ENCODE results near the gene ACD. TPM values are rescaled to one million over a fixed set of nuclear protein-coding genes. Genes with fewer than 3 reads are reported as not detected.
"Not testable (repeated sequence)": the region's sequence is repeated elsewhere in the genome, so short reads cannot be mapped to it uniquely, and the experiment has no call there.

ACD gene
- total and polyA plus RNA-seq, 3 donors from 2014 or later = 40.3 to 48.3 (median 44.7) TPM

DNA sequence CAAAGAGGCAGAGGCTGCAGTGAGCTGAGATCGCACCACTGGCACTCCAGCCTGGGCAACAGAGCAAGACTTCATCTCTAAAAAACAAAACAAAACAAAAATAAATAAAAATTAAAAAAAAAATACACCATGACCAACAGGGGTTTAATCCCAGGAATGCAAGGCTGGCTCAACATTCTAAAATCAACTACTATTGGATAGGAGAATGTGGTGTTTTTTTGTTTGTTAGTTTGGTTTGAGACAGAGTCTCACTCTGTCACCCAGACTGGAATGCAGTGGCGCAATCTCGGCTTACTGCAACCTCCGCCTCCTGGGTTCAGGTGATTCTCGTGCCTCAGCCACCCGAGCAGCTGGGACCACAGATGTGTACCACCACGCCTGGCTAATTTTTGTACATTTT is 39.2 kb upstream of the ACD start:
- 99 to 100% methylated on average over 7 of the region's 7 CpGs for WGBS, 2 donors
- no peaks in the 10 kb centered on the region for H3K9me3 ChIP-seq
- H3K4me1 ChIP-seq = no peaks in the 10 kb centered on the region
- no peak overlapping the region for H3K27ac ChIP-seq
- H3K27me3 ChIP-seq = no peaks in the 10 kb centered on the region
- DNase-seq = no peak
- intact Hi-C loops (cut with DNase I; ENCODE audit: low total_unique reads) = no loop called here
- H3K36me3 ChIP-seq (ENCODE audit: low read depth, missing control alignments) = no peaks in the 10 kb centered on the region
- no peak overlapping the region for H3K4me3 ChIP-seq
- no peak for TF ChIP-seq POLR2A (IDR thresholded peaks at IDR 0.05)
- TF ChIP-seq CTCF (IDR thresholded peaks at IDR 0.05) = no peak

- Histone ChIP-seq H3K27ac (no peak overlapping the region), H3K4me1 (no peaks in the 10 kb centered on the region), H3K4me3 (no peak overlapping the region), H3K9me3 (no peaks in the 10 kb centered on the region), H3K36me3 (ENCODE audit: low read depth, missing control alignments) (no peaks in the 10 kb centered on the region), H3K27me3 (no peaks in the 10 kb centered on the region)
- 65 to 86% methylated on average over 4 of the region's 4 CpGs for WGBS, 2 donors
- TF ChIP-seq POLR2A (IDR thresholded peaks at IDR 0.05) = no peak
- TF ChIP-seq CTCF (IDR thresholded peaks at IDR 0.05) = no peak
- DNase-seq = no peak
- intact Hi-C loops (cut with DNase I; ENCODE audit: low total_unique reads) = no loop called here
These were observed 37.5 kb upstream of the ACD start for GRCh38 chr16:67697422-67698185.

DNA sequence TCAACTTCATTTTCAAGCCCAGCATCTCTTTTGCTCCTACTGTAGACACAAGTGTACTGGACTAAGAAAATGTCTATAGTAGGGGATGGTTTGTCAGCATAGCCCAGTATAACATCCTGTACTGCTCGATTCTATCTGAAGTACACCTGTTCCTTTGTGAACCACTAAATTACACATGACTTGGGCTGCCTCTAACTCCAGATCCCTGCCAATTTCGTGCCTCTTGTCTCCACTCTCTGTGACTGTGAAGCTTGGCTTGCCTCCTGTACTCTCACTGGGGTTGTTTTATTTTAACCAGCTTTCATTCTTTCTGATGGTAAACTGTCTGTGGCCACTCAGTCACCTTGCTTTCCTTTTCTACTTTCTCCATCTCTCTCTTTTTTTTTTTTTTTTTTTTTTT is 34.6 kb upstream of the ACD start:
- Histone ChIP-seq H3K27ac (no peak overlapping the region), H3K36me3 (ENCODE audit: low read depth, missing control alignments) (no peaks in the 10 kb centered on the region), H3K9me3 (no peaks in the 10 kb centered on the region), H3K27me3 (no peaks in the 10 kb centered on the region), H3K4me3 (no peak overlapping the region), H3K4me1 (no peaks in the 10 kb centered on the region)
- 77 to 79% methylated on average over 2 of the region's 2 CpGs for WGBS, 2 donors
- TF ChIP-seq POLR2A (IDR thresholded peaks at IDR 0.05) (no peak), CTCF (IDR thresholded peaks at IDR 0.05) (no peak)
- intact Hi-C loops (cut with DNase I; ENCODE audit: low total_unique reads) = no loop called here
- DNase-seq = no peak

DNA sequence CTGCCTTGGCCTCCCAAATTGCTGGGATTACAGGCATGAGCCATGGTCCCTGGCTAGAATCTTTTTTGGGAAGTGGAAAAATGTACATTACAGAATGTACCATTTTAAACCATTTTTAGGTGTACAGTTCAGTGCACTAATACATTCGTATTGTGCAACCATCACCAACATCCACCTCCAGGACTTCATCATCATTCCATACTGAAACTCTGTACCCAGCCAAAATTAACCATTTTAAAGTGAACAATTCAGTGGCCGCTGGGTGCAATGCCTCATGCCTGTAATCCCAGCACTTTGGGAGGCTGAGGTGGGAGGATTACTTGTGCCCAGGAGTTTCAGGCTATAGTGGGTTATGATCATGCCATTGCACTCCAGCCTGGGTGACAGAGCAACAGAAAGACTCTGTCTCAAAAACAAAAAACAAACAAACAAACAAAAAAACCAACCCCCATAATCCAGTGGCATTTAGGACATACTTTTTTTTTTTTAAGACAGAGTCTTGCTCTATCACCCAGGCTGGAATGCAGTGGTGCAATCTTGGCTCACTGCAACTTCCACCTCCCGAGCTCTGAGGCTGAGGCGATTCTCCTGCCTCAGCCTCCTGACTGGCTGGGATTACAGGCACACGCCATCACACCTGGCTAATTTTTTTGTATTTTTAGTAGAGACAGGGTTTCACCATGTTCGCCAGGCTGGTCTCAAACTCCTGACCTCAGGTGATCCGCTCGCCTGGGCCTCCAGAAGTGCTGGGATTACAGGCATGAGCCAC is 33.6 kb upstream of the ACD start:
- H3K36me3 ChIP-seq (ENCODE audit: low read depth, missing control alignments); H3K27me3 ChIP-seq; DNase-seq; H3K4me1 ChIP-seq; H3K27ac ChIP-seq; intact Hi-C loops (cut with DNase I; ENCODE audit: low total_unique reads); H3K4me3 ChIP-seq; H3K9me3 ChIP-seq: not testable (repeated sequence)
- WGBS, 2 donors = 87 to 96% methylated on average over 8 of the region's 8 CpGs

DNA sequence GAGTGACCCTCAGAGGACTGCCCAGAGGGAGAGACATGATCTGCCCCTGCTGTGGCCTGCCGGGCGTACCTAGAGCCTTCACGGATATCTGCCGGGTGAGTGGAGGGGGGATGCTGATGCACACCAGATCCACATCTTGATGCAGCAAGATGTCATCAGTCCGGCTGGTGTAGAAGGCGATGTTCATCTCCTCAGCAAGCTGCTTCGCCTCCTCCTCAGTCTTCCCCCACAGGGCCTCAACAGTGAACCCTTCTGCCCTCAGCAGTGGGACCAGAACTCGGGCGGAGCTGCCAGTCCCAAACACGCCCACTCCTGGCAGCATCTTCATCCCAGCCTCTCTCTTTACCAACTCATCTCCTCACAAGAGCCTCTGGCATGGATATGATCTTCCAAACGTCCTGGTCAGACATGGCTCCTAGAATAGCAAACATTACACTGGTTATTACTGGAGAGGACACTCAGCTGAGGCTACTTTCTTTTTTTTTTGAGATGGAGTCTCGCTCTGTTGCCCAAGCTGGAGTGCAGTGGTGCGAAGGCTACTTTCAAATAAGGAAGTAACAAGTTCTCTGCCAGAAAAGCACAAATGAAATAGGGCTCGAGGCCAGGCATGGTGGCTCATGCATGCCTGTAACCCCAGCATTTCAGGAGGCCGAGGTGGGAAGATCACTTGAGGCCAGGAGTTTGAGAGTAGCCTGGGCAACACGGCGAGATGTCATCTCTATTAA is 25.5 kb upstream of the ACD start:
- H3K9me3 ChIP-seq = no peaks in the 10 kb centered on the region
- DNase-seq = no peak
- no peaks in the 10 kb centered on the region for H3K4me1 ChIP-seq
- WGBS, 2 donors = 89 to 96% methylated on average over 17 of the region's 17 CpGs
- TF ChIP-seq CTCF (IDR thresholded peaks at IDR 0.05) = no peak
- no peak for TF ChIP-seq POLR2A (IDR thresholded peaks at IDR 0.05)
- intact Hi-C loops (cut with DNase I; ENCODE audit: low total_unique reads) = no loop called here
- H3K27ac ChIP-seq = no peak overlapping the region
- H3K4me3 ChIP-seq = no peak overlapping the region
- H3K27me3 ChIP-seq = no peaks in the 10 kb centered on the region
- H3K36me3 ChIP-seq (ENCODE audit: low read depth, missing control alignments) = no peaks in the 10 kb centered on the region

All from testis (tissue), 3 donors.